HUES6 (cell line): ENCODE measurements around the gene GATA6.

Experiments
- H3K27ac ChIP-seq: 2 replicates; pipeline ENCODE4 v1.7.0; 2013; ENCODE audit warnings: low read depth, mild to moderate bottlenecking, low read length, inconsistent platforms
- H3K27me3 ChIP-seq: 2 replicates; pipeline ENCODE4 v1.6.1; 2013; ENCODE audit warnings: low read length; ENCODE audit not compliant: control insufficient read depth, insufficient read depth
- H3K36me3 ChIP-seq: 2 replicates; pipeline ENCODE4 v1.6.1; 2013; ENCODE audit warnings: low read length; ENCODE audit not compliant: control insufficient read depth, insufficient read depth
- H3K4me1 ChIP-seq: 2 replicates; pipeline ENCODE4 v1.6.1; 2013; ENCODE audit warnings: low read length; ENCODE audit not compliant: control insufficient read depth, insufficient read depth
- H3K4me3 ChIP-seq: 2 replicates; pipeline ENCODE4 v1.5.1; 2013; ENCODE audit warnings: low read depth, low read length
- H3K9ac ChIP-seq: one replicate; pipeline ENCODE4 v1.6.1; 2013; ENCODE audit warnings: mild to moderate bottlenecking, low read length
- H3K9me3 ChIP-seq: 2 replicates; pipeline ENCODE4 v1.6.1; 2013; ENCODE audit warnings: low read depth, low read length; ENCODE audit not compliant: control insufficient read depth, insufficient read depth

Gene GATA6

GRCh38 chr18:22149710-22150109 is 19.7 kb upstream of the GATA6 start:
- Histone ChIP-seq H3K27me3 (no peaks in the 10 kb centered on the region; the same call in 1 of the 2 replicates), H3K36me3 (no peaks in the 10 kb centered on the region), H3K9me3 (no peaks in the 10 kb centered on the region), H3K9ac (no peak overlapping the region), H3K4me1 (no peaks in the 10 kb centered on the region), H3K27ac (no peak overlapping the region), H3K4me3 (no peak overlapping the region)

GRCh38 chr18:22152093-22152492 is 17.3 kb upstream of the GATA6 start:
- no peaks in the 10 kb centered on the region for H3K4me1 ChIP-seq
- H3K9ac ChIP-seq = no peak overlapping the region
- no peaks in the 10 kb centered on the region; the same call in 1 of the 2 replicates for H3K27me3 ChIP-seq
- H3K36me3 ChIP-seq = no peaks in the 10 kb centered on the region
- H3K27ac ChIP-seq = no peak overlapping the region
- H3K9me3 ChIP-seq = no peaks in the 10 kb centered on the region
- H3K4me3 ChIP-seq = no peak overlapping the region

- Histone ChIP-seq H3K4me1 (no peaks in the 10 kb centered on the region), H3K4me3 (no peak overlapping the region), H3K27me3 (no peaks in the 10 kb centered on the region; the same call in 1 of the 2 replicates), H3K9me3 (no peaks in the 10 kb centered on the region), H3K27ac (no peak overlapping the region), H3K36me3 (no peaks in the 10 kb centered on the region), H3K9ac (no peak overlapping the region)
Observed at GRCh38 chr18:22153428-22153827, 16.0 kb upstream of the GATA6 start.

- Histone ChIP-seq H3K27me3 (peaks cover 8% of the 10 kb centered on the region; the same call in 1 of the 2 replicates), H3K27ac (no peak overlapping the region), H3K9ac (no peak overlapping the region), H3K36me3 (no peaks in the 10 kb centered on the region), H3K4me3 (no peak overlapping the region), H3K9me3 (no peaks in the 10 kb centered on the region), H3K4me1 (no peaks in the 10 kb centered on the region)
Observed at GRCh38 chr18:22155584-22155983, 13.8 kb upstream of the GATA6 start.

- Histone ChIP-seq H3K36me3 (no peaks in the 10 kb centered on the region), H3K27ac (no peak overlapping the region), H3K9me3 (no peaks in the 10 kb centered on the region), H3K4me1 (no peaks in the 10 kb centered on the region; the same call in 1 of the 2 replicates), H3K9ac (no peak overlapping the region), H3K4me3 (no peak overlapping the region), H3K27me3 (peaks cover 42% of the 10 kb centered on the region)
Observed at GRCh38 chr18:22159014-22159413, 10.4 kb upstream of the GATA6 start.

- H3K27me3 ChIP-seq = peaks cover 63% of the 10 kb centered on the region
Observed at GRCh38 chr18:22161090-22161489, 8.3 kb upstream of the GATA6 start.

GRCh38 chr18:22163416-22164161 is 5.8 kb upstream of the GATA6 start:
- peaks cover 88% of the 10 kb centered on the region for H3K27me3 ChIP-seq
- H3K4me1 ChIP-seq = peaks cover 13% of the 10 kb centered on the region
- H3K36me3 ChIP-seq = no peaks in the 10 kb centered on the region
- H3K4me3 ChIP-seq = no peak overlapping the region
- no peak overlapping the region for H3K27ac ChIP-seq
- H3K9me3 ChIP-seq = no peaks in the 10 kb centered on the region
- no peak overlapping the region for H3K9ac ChIP-seq

More at GRCh38 chr18:22161090-22161489, 8.3 kb upstream of the GATA6 start:
- Histone ChIP-seq H3K4me1 (peaks cover 5% of the 10 kb centered on the region), H3K9ac (no peak overlapping the region), H3K4me3 (no peak overlapping the region), H3K36me3 (no peaks in the 10 kb centered on the region), H3K9me3 (no peaks in the 10 kb centered on the region), H3K27ac (no peak overlapping the region)

GRCh38 chr18:22164337-22165048 is 4.9 kb upstream of the GATA6 start:
- H3K4me3 ChIP-seq = peak overlapping the region; percentile 69
- H3K9ac ChIP-seq = peak overlapping the region; percentile 64
- no peaks in the 10 kb centered on the region for H3K9me3 ChIP-seq
- H3K36me3 ChIP-seq = no peaks in the 10 kb centered on the region
- H3K27me3 ChIP-seq = peaks cover 96% of the 10 kb centered on the region
- H3K4me1 ChIP-seq = peaks cover 14% of the 10 kb centered on the region
- no peak overlapping the region for H3K27ac ChIP-seq

GRCh38 chr18:22165049-22165602 is 4.3 kb upstream of the GATA6 start:
- Histone ChIP-seq H3K27me3 (peaks cover 99% of the 10 kb centered on the region), H3K4me3 (peak overlapping the region; percentile 69)

GRCh38 chr18:22165603-22166068 is 3.8 kb upstream of the GATA6 start:
- no peaks in the 10 kb centered on the region for H3K9me3 ChIP-seq
- peak overlapping the region; percentile 36; the same call in 1 of the 2 replicates for H3K27ac ChIP-seq
- peak overlapping the region; percentile 71 for H3K9ac ChIP-seq
- H3K4me3 ChIP-seq = peak overlapping the region; percentile 69
- H3K4me1 ChIP-seq = peaks cover 14% of the 10 kb centered on the region
- no peaks in the 10 kb centered on the region for H3K36me3 ChIP-seq
- peaks cover 99% of the 10 kb centered on the region for H3K27me3 ChIP-seq

More at GRCh38 chr18:22165049-22165602, 4.3 kb upstream of the GATA6 start:
- peaks cover 14% of the 10 kb centered on the region for H3K4me1 ChIP-seq
- peak overlapping the region; percentile 64 for H3K9ac ChIP-seq
- H3K27ac ChIP-seq = no peak overlapping the region; the same call in 1 of the 2 replicates
- no peaks in the 10 kb centered on the region for H3K9me3 ChIP-seq
- no peaks in the 10 kb centered on the region for H3K36me3 ChIP-seq
